Measurements from ENCODE around the gene RHOBTB3.
A peak's percentile ranks its signal among the peaks of the same experiment; 100 is the strongest.

Gene RHOBTB3

GRCh38 chr5:95733107-95733665 lies 2.0 kb downstream of the RHOBTB3 start:
- no peak overlapping the region for H3K4me3 ChIP-seq (ENCODE audit: control insufficient read depth in 1 of 7, extremely low read depth in 1 of 7, insufficient read depth in 4 of 7, low read depth in 2 of 7, low read length in 6 of 7)
- WGBS (ENCODE audit: insufficient coverage) = 100% methylated on average over 1 of the region's 9 CpGs
- H3K9me3 ChIP-seq (ENCODE audit: control extremely low read depth in 1 of 5, control insufficient read depth in 4 of 5, insufficient read depth in 2 of 5, low read depth in 1 of 5, low read length in 4 of 5) = no peaks in the 10 kb centered on the region
- H3K27ac ChIP-seq (ENCODE audit: insufficient read depth in 1 of 2, low read depth in 1 of 2, low read length in 2 of 2, poor library complexity in 1 of 2, severe bottlenecking in 2 of 2) = peak overlapping the region in 1 of 2 experiments; percentile 1
- peaks cover 16 to 42% (median 25%) of the 10 kb centered on the region in 4 experiments for H3K4me1 ChIP-seq (ENCODE audit: control extremely low read depth in 1 of 4, control insufficient read depth in 4 of 4, insufficient read depth in 4 of 4, low read length in 3 of 4)
- DNase-seq = no peak
- ChIA-PET CTCF (interaction anchor here (0.8 to 3.1 kb wide), 4 partner anchors 9 to 69 kb away, joined by 3 to 13 read pairs (median 3); no protein-coding TSS in a partner anchor), POLR2A (no interaction called here)
- no peaks in the 10 kb centered on the region for H3K27me3 ChIP-seq (replicated peaks in 2 of 5; ENCODE audit: control insufficient read depth in 4 of 5, insufficient read depth in 5 of 5, low read length in 4 of 5)
- H3K36me3 ChIP-seq (ENCODE audit: control insufficient read depth in 4 of 4, insufficient read depth in 4 of 4, low read length in 3 of 4) = peaks cover 0 to 8% (median under 1%) of the 10 kb centered on the region in 4 experiments

GRCh38 chr5:95734187-95734586 lies 3.1 kb downstream of the RHOBTB3 start:
- Histone ChIP-seq H3K9me3 (ENCODE audit: control extremely low read depth in 1 of 5, control insufficient read depth in 4 of 5, insufficient read depth in 2 of 5, low read depth in 1 of 5, low read length in 4 of 5) (no peaks in the 10 kb centered on the region), H3K27ac (ENCODE audit: insufficient read depth in 1 of 2, low read depth in 1 of 2, low read length in 2 of 2, poor library complexity in 1 of 2, severe bottlenecking in 2 of 2) (no peak overlapping the region), H3K36me3 (ENCODE audit: control insufficient read depth in 4 of 4, insufficient read depth in 4 of 4, low read length in 3 of 4) (peaks cover 3 to 15% (median 6%) of the 10 kb centered on the region in 4 experiments), H3K27me3 (replicated peaks in 2 of 5; ENCODE audit: control insufficient read depth in 4 of 5, insufficient read depth in 5 of 5, low read length in 4 of 5) (no peaks in the 10 kb centered on the region), H3K4me1 (ENCODE audit: control extremely low read depth in 1 of 4, control insufficient read depth in 4 of 4, insufficient read depth in 4 of 4, low read length in 3 of 4) (peaks cover 12 to 36% (median 21%) of the 10 kb centered on the region in 4 experiments), H3K4me3 (ENCODE audit: control insufficient read depth in 1 of 7, extremely low read depth in 1 of 7, insufficient read depth in 4 of 7, low read depth in 2 of 7, low read length in 6 of 7) (no peak overlapping the region)
- ChIA-PET POLR2A (no interaction called here), CTCF (interaction anchor here (0.8 to 3.1 kb wide), 4 partner anchors 9 to 70 kb away, joined by 3 to 13 read pairs (median 4); no protein-coding TSS in a partner anchor)
- WGBS (ENCODE audit: insufficient coverage) = 67% methylated on average over 1 of the region's 2 CpGs
- DNase-seq = no peak

GRCh38 chr5:95734906-95735305 lies 3.8 kb downstream of the RHOBTB3 start:
- WGBS (ENCODE audit: insufficient coverage) = no CpG with 5 or more reads among the region's 2 CpGs
- no peaks in the 10 kb centered on the region for H3K27me3 ChIP-seq (replicated peaks in 2 of 5; ENCODE audit: control insufficient read depth in 4 of 5, insufficient read depth in 5 of 5, low read length in 4 of 5)
- H3K36me3 ChIP-seq (ENCODE audit: control insufficient read depth in 4 of 4, insufficient read depth in 4 of 4, low read length in 3 of 4) = peaks cover 3 to 19% (median 9%) of the 10 kb centered on the region in 4 experiments
- POLR2A ChIA-PET = interaction anchor here (0.6 kb wide), 1 partner anchor 104 kb away, joined by 3 read pairs; no protein-coding TSS in a partner anchor
- no peaks in the 10 kb centered on the region for H3K9me3 ChIP-seq (ENCODE audit: control extremely low read depth in 1 of 5, control insufficient read depth in 4 of 5, insufficient read depth in 2 of 5, low read depth in 1 of 5, low read length in 4 of 5)
- peaks cover 7 to 29% (median 16%) of the 10 kb centered on the region in 4 experiments for H3K4me1 ChIP-seq (ENCODE audit: control extremely low read depth in 1 of 4, control insufficient read depth in 4 of 4, insufficient read depth in 4 of 4, low read length in 3 of 4)
- CTCF ChIA-PET = interaction anchor here (1.3 to 1.5 kb wide), 4 partner anchors 10 to 71 kb away, joined by 3 to 6 read pairs (median 4); no protein-coding TSS in a partner anchor
- DNase-seq = no peak
- H3K27ac ChIP-seq (ENCODE audit: insufficient read depth in 1 of 2, low read depth in 1 of 2, low read length in 2 of 2, poor library complexity in 1 of 2, severe bottlenecking in 2 of 2) = no peak overlapping the region
- no peak overlapping the region for H3K4me3 ChIP-seq (ENCODE audit: control insufficient read depth in 1 of 7, extremely low read depth in 1 of 7, insufficient read depth in 4 of 7, low read depth in 2 of 7, low read length in 6 of 7)

GRCh38 chr5:95735406-95735805 lies 4.3 kb downstream of the RHOBTB3 start:
- Histone ChIP-seq H3K4me3 (ENCODE audit: control insufficient read depth in 1 of 7, extremely low read depth in 1 of 7, insufficient read depth in 4 of 7, low read depth in 2 of 7, low read length in 6 of 7) (no peak overlapping the region), H3K27ac (ENCODE audit: insufficient read depth in 1 of 2, low read depth in 1 of 2, low read length in 2 of 2, poor library complexity in 1 of 2, severe bottlenecking in 2 of 2) (no peak overlapping the region), H3K4me1 (ENCODE audit: control extremely low read depth in 1 of 4, control insufficient read depth in 4 of 4, insufficient read depth in 4 of 4, low read length in 3 of 4) (peaks cover 5 to 24% (median 11%) of the 10 kb centered on the region in 4 experiments), H3K27me3 (replicated peaks in 2 of 5; ENCODE audit: control insufficient read depth in 4 of 5, insufficient read depth in 5 of 5, low read length in 4 of 5) (no peaks in the 10 kb centered on the region), H3K9me3 (ENCODE audit: control extremely low read depth in 1 of 5, control insufficient read depth in 4 of 5, insufficient read depth in 2 of 5, low read depth in 1 of 5, low read length in 4 of 5) (no peaks in the 10 kb centered on the region), H3K36me3 (ENCODE audit: control insufficient read depth in 4 of 4, insufficient read depth in 4 of 4, low read length in 3 of 4) (peaks cover 3 to 20% (median 9%) of the 10 kb centered on the region in 4 experiments)
- ChIA-PET CTCF (interaction anchor here (0.7 to 1.5 kb wide), 5 partner anchors 10 to 71 kb away, joined by 3 to 6 read pairs (median 4); no protein-coding TSS in a partner anchor), POLR2A (no interaction called here)
- no peak for DNase-seq
- WGBS (ENCODE audit: insufficient coverage) = 92% methylated on average over 1 of the region's 1 CpG

- Histone ChIP-seq H3K27me3 (replicated peaks in 2 of 5; ENCODE audit: control insufficient read depth in 4 of 5, insufficient read depth in 5 of 5, low read length in 4 of 5) (no peaks in the 10 kb centered on the region), H3K4me1 (ENCODE audit: control extremely low read depth in 1 of 4, control insufficient read depth in 4 of 4, insufficient read depth in 4 of 4, low read length in 3 of 4) (peaks cover 0 to 8% (median 5%) of the 10 kb centered on the region in 4 experiments), H3K9me3 (ENCODE audit: control extremely low read depth in 1 of 5, control insufficient read depth in 4 of 5, insufficient read depth in 2 of 5, low read depth in 1 of 5, low read length in 4 of 5) (no peaks in the 10 kb centered on the region), H3K36me3 (ENCODE audit: control insufficient read depth in 4 of 4, insufficient read depth in 4 of 4, low read length in 3 of 4) (peaks cover 3 to 20% (median 9%) of the 10 kb centered on the region in 4 experiments), H3K4me3 (ENCODE audit: control insufficient read depth in 1 of 7, extremely low read depth in 1 of 7, insufficient read depth in 4 of 7, low read depth in 2 of 7, low read length in 6 of 7) (no peak overlapping the region), H3K27ac (ENCODE audit: insufficient read depth in 1 of 2, low read depth in 1 of 2, low read length in 2 of 2, poor library complexity in 1 of 2, severe bottlenecking in 2 of 2) (no peak overlapping the region)
- 46% methylated on average over 1 of the region's 4 CpGs for WGBS (ENCODE audit: insufficient coverage)
- ChIA-PET POLR2A (no interaction called here), CTCF (no interaction called here)
- peak in 2 of 3 donors; percentile 41 to 53 for DNase-seq
Measured at GRCh38 chr5:95738072-95738471, 6.9 kb downstream of the RHOBTB3 start.

GRCh38 chr5:95738834-95739233 lies 7.7 kb downstream of the RHOBTB3 start:
- Histone ChIP-seq H3K36me3 (ENCODE audit: control insufficient read depth in 4 of 4, insufficient read depth in 4 of 4, low read length in 3 of 4) (peaks cover 3 to 16% (median 10%) of the 10 kb centered on the region in 4 experiments), H3K27me3 (replicated peaks in 2 of 5; ENCODE audit: control insufficient read depth in 4 of 5, insufficient read depth in 5 of 5, low read length in 4 of 5) (no peaks in the 10 kb centered on the region), H3K27ac (ENCODE audit: insufficient read depth in 1 of 2, low read depth in 1 of 2, low read length in 2 of 2, poor library complexity in 1 of 2, severe bottlenecking in 2 of 2) (no peak overlapping the region), H3K9me3 (ENCODE audit: control extremely low read depth in 1 of 5, control insufficient read depth in 4 of 5, insufficient read depth in 2 of 5, low read depth in 1 of 5, low read length in 4 of 5) (no peaks in the 10 kb centered on the region), H3K4me3 (ENCODE audit: control insufficient read depth in 1 of 7, extremely low read depth in 1 of 7, insufficient read depth in 4 of 7, low read depth in 2 of 7, low read length in 6 of 7) (no peak overlapping the region), H3K4me1 (ENCODE audit: control extremely low read depth in 1 of 4, control insufficient read depth in 4 of 4, insufficient read depth in 4 of 4, low read length in 3 of 4) (peaks cover 0 to 8% (median 5%) of the 10 kb centered on the region in 4 experiments)
- ChIA-PET POLR2A (no interaction called here), CTCF (no interaction called here)
- DNase-seq = no peak
- WGBS (ENCODE audit: insufficient coverage) = 100% methylated on average over 2 of the region's 4 CpGs

GRCh38 chr5:95739857-95740256 lies 8.7 kb downstream of the RHOBTB3 start:
- ChIA-PET POLR2A (no interaction called here), CTCF (no interaction called here)
- Histone ChIP-seq H3K4me3 (ENCODE audit: control insufficient read depth in 1 of 7, extremely low read depth in 1 of 7, insufficient read depth in 4 of 7, low read depth in 2 of 7, low read length in 6 of 7) (no peak overlapping the region), H3K27me3 (replicated peaks in 2 of 5; ENCODE audit: control insufficient read depth in 4 of 5, insufficient read depth in 5 of 5, low read length in 4 of 5) (no peaks in the 10 kb centered on the region), H3K27ac (ENCODE audit: insufficient read depth in 1 of 2, low read depth in 1 of 2, low read length in 2 of 2, poor library complexity in 1 of 2, severe bottlenecking in 2 of 2) (no peak overlapping the region), H3K4me1 (ENCODE audit: control extremely low read depth in 1 of 4, control insufficient read depth in 4 of 4, insufficient read depth in 4 of 4, low read length in 3 of 4) (peaks cover 0 to 8% (median 5%) of the 10 kb centered on the region in 4 experiments), H3K9me3 (ENCODE audit: control extremely low read depth in 1 of 5, control insufficient read depth in 4 of 5, insufficient read depth in 2 of 5, low read depth in 1 of 5, low read length in 4 of 5) (no peaks in the 10 kb centered on the region), H3K36me3 (ENCODE audit: control insufficient read depth in 4 of 4, insufficient read depth in 4 of 4, low read length in 3 of 4) (peaks cover 3 to 14% (median 10%) of the 10 kb centered on the region in 4 experiments)
- DNase-seq = no peak
- WGBS (ENCODE audit: insufficient coverage) = no CpG with 5 or more reads among the region's 2 CpGs

Data from common myeloid progenitor, CD34-positive (primary cell).